ENCODE data around the gene PRKG1.

DNA sequence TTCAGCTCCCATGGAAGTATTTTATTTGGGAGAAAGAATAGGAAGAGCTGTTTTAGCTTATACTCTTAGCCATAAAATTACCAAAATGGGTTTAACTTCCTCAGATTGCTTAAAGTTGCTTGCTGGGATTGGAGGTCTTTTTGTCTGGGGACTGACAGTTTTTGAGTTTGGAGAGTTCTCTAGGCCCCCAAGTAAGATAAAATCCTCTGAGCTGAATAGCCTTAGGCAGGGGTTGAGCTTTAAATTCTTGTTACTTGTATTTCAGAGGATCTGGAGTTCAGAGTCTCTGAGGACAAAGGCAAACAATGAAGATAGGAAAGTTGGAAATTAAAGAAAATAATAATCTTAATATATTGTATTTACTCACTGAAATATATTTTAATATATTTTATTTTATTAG lies 945.4 kb downstream of the PRKG1 start:
- no peak for TF ChIP-seq POLR2AphosphoS5 (IDR thresholded peaks at IDR 0.05; ENCODE audit: low read depth, low read length)
- TF ChIP-seq POLR2A (IDR thresholded peaks at IDR 0.05; ENCODE audit: low read depth, low read length), result no peak
- no peak for TF ChIP-seq TAF1 (IDR thresholded peaks at IDR 0.05; ENCODE audit: borderline replicate concordance, low read depth, low read length)
